Esophagus mucosa (tissue), 1 donor: ENCODE measurements around the gene ACTRT2. TPM values are rescaled to one million over a fixed set of nuclear protein-coding genes. Genes with fewer than 3 reads are reported as not detected.

Experiments used
- ATAC-seq: fragments of 200-7000 bp; cut with Tn5 transposase; one replicate; pipeline ENCODE4 v1.9.1; 2020
- total RNA-seq: library from RNA; stranded (reverse); gene quantifications from one replicate; pipeline ENCODE4 v1.2.4, GENCODE V29; 2023
- donor health status: DM: yes; HTN: yes; CAD: no.

ACTRT2 gene
- total RNA-seq, 1 donor from 2014 or later: not detected

DNA sequence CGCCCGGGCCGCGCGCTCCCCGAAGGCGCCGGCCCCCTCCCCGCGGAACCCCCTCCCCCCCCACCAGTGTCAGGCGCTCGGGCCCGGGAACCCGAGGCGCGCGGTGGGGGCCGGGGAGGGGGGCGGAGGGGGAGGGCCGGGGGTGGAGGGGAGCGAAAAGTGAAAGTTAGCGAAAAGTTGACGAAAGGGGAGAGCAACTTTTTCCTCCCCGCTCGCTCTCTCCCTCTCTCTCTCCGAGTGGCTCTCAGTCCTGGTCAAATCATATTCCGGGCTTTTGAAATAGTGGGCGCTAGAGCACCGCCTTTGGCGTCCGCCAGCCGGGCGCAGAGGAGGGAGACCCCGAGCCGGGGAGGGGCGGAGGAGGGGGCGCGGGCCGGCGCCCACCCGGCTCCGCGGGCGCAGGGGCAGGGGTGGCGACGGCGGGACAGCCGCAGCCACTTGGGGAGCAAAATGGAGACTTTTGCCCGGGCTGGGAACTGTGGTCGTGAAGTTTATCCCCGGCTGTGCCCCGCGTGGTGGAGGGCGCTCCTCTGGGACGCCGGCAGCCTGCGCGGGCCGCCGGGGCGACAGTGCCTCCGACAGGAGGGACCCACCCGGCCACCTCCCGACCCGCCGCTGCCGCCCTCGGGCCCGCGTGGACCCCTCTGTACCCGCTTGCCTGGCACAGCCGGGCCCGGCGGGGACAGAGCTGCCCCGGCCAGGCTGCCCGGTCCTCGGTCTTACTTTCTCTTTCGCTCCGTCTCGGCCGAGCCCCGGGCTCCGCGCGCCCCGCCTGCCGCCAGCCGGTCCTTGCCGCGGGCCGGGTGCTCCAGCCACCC lies 48.4 kb downstream of the ACTRT2 start:
- ATAC-seq: no peak

DNA sequence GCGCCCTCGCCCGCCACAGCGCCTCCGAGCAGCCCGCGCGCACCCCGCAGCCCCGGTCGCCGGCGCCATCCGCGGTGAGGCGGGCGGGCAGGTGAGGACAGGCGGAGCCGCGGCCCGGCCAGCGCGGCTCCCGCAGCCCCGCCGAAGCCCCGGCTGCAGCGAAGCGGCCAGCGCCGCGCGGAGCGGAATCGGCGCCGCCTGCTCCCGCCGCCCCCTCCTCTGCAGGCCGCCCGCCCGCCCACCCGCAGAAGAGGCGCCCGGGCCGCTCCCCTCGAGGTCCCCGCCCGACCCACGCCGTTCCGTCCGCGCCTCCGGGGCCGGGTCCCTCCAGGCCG lies 49.0 kb downstream of the ACTRT2 start:
- no peak for ATAC-seq

DNA sequence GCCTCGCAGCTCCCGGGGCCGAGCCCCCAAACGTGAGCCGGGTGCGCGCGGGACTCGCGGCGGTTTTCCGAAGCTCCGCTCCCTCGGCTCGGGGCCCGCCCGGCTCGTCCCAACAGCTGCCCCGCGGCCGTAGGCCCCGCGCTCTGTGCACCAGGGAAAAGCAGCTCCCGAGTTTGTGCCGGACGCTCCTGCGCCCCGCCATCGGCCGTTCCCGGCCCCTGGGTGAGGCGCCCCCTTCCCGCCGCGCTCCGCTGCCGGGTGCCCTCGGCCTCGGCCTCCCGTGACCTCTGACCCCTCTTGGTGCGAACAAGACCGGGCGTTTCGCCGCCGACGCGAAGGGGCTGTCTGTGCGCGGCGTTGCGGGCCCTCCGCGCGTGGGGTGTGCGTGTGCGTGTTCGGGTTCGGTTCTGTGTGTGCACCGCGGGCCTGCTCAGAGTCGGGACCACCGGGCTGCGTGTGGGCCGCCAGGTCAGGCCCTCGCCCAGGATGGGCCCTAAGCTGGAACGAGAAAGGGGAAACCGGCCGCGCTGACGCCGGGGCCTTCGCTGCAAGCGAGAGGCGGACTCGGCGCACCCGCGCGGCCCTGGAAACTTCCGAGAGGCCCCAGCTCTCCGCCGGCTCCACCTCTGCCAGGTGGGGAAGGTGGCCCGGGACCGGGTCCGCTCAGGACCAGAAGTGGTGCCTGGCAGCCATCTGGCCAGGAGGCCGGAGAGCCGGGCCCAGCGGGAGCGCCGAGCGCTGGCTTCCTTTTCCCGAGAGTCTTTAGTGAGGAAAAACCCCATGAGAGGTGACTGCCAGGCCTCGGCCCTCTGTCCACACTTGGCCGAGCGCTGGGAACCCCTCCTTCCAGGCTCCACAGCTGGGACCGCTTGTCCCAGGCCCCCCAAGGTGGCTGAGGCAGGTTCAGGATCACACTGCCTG lies 49.6 kb downstream of the ACTRT2 start:
- ATAC-seq: no peak

DNA sequence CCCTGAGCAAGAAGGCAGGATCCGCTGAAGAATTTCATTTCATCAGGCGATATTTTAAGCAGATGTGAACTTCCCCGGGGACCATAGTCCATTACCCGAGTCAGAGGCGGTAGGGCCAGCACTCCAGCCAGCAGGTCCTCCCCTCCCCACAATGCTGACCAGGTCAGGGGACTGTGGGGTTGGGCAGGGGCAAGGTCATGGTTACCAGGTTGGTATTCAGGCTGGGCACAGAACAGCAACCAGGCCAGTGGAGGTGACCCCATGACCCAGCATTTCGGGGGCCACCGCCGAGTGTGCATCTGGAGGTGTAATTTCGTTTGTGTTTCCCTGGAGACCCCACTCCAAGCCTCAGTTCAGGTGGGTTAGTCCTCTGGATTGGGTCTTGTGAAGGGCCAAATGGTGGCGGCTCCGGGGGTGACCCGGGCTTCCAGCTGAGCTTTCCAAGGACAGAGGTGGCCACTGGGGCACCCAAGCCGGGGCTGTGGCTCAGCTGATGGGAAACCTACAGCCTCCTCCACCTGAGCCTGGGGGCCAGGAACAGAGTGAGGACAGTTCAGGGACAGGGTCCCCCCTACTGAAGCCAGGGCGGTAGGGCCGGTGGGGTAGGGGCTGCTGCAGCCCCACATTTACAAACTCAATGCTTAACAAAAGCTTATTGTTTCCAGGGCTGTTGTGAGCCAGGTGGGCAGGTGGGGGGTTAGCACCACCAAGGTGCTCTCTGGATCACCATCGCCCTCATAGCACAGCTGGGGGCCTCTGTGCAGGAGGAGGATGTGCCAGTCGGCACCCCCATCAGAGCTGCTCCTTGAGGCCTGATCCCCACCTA lies 50.5 kb downstream of the ACTRT2 start:
- ATAC-seq: no peak

Other genes with a start within 250 kb of the ACTRT2 start
- 0.08 TPM for gene TTC34, start 219.8 kb upstream of the ACTRT2 start, total RNA-seq
- 0.44 TPM for gene PRDM16, start 47.7 kb downstream of the ACTRT2 start, total RNA-seq